BE2C (cell line): ENCODE data around the gene GALNT2.

ENCODE experiments used
- DNase-seq: peaks from one replicate; pipeline ENCODE4 v3.0.0-alpha.2; 2020
- H3K27me3 ChIP-seq: fragments of 250-450 bp; sonication (Bioruptor Pico); 2 replicates; pipeline ENCODE4 v1.5.1; 2020; ENCODE audit warnings: mild to moderate bottlenecking
- H3K36me3 ChIP-seq: fragments of 250-450 bp; sonication (Bioruptor Pico); 2 replicates; pipeline ENCODE4 v1.5.1; 2020; ENCODE audit warnings: mild to moderate bottlenecking
- H3K4me1 ChIP-seq: fragments of 250-450 bp; sonication (Bioruptor Pico); 2 replicates; pipeline ENCODE4 v1.5.1; 2020
- H3K4me3 ChIP-seq: 2 replicates; pipeline ENCODE4 v1.5.1; 2011; ENCODE audit warnings: low read depth, low read length
- H3K9me3 ChIP-seq: fragments of 250-450 bp; sonication (Bioruptor Pico); 2 replicates; pipeline ENCODE4 v1.5.1; 2020
- TF ChIP-seq, protein P1 (sequence below): IDR thresholded peaks from 2 replicates; pipeline ENCODE4 v1.5.1; 2012; ENCODE audit warnings: mild to moderate bottlenecking, low read depth, low read length

The GALNT2 gene

GRCh38 chr1:230148126-230148652 lies 81.2 kb downstream of the GALNT2 start:
- no peaks in the 10 kb centered on the region for H3K27me3 ChIP-seq
- no peaks in the 10 kb centered on the region for H3K36me3 ChIP-seq
- no peak overlapping the region for H3K4me3 ChIP-seq
- H3K9me3 ChIP-seq: no peaks in the 10 kb centered on the region
- peaks cover 29% of the 10 kb centered on the region for H3K4me1 ChIP-seq
- DNase-seq: no peak
- TF ChIP-seq, protein P1, sequence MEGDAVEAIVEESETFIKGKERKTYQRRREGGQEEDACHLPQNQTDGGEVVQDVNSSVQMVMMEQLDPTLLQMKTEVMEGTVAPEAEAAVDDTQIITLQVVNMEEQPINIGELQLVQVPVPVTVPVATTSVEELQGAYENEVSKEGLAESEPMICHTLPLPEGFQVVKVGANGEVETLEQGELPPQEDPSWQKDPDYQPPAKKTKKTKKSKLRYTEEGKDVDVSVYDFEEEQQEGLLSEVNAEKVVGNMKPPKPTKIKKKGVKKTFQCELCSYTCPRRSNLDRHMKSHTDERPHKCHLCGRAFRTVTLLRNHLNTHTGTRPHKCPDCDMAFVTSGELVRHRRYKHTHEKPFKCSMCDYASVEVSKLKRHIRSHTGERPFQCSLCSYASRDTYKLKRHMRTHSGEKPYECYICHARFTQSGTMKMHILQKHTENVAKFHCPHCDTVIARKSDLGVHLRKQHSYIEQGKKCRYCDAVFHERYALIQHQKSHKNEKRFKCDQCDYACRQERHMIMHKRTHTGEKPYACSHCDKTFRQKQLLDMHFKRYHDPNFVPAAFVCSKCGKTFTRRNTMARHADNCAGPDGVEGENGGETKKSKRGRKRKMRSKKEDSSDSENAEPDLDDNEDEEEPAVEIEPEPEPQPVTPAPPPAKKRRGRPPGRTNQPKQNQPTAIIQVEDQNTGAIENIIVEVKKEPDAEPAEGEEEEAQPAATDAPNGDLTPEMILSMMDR: no peak

DNA sequence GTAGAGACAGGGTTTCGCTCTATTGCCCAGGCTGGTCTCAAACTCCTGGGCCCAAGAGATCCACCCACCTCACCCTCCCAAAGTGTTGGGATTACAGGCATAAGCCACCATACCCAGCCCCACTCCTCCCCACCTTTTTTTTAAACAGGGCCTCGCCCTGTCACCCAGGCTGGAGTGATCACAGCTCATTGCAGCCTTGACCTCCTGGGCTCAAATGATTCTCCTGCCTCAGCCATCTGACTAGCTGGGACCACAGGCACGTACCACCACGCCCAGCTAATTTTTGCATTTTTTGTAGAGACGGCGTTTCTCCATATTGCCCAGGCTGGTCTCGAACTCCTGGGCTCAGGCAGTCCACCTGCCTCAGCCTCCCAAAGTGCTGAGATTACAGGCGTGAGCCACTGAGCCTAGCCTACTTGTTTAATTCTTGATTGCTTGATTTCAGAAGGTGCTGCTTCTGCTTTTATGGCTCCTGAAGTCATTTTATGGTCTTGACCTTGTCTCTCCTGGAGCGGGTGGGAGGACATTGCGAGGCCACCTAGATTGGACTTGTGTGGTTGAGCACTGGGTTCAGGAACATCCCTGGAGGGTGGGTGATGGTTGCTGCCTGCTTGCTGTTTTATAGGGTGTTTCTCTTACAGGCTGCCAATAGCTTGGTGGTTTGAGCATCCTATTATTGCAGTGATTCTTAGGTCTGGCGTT lies 81.9 kb downstream of the GALNT2 start:
- no peak for DNase-seq
- no peaks in the 10 kb centered on the region for H3K27me3 ChIP-seq
- no peak overlapping the region for H3K4me3 ChIP-seq
- peaks cover 30% of the 10 kb centered on the region for H3K4me1 ChIP-seq
- TF ChIP-seq, protein P1: no peak
- no peaks in the 10 kb centered on the region for H3K36me3 ChIP-seq
- no peaks in the 10 kb centered on the region for H3K9me3 ChIP-seq

DNA sequence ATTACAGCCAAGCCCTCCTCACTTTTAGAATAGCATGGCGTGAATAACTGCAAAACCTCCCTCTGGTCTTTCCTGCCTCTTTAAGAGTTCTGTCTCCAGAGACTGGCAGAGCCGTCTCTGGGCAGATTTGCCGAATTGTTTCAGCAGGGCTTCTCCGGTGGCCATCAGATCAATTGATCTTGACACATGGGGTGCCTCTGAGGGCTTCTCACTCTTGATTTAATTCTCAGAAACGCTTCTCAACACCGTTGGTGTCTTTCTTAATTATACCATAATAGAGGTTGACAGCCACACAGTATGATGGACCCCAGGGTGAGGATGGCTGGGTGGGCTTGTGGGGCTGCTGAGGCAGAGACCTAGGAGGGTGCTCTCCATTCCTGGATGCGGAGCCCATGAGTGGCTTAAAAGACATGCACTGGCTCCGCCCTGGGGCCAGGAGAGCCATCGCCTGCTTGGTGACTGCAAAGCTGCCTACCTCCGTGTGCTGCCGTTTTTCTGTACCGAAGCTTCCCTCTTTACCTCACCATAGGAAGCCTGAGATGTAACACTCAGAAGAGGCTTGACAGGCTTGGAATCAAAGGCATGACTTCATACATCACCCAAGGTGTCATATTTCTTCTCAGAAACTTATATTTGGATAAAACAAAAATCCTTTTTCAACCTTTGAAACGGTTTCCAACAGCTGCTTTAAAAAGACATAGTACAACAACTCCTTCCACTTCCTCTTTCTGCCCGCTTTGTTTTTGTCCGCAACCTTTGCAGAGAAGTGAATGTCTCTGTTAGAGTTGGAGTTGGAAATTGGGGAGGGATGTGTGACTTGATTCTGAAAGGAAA lies 82.9 kb downstream of the GALNT2 start:
- H3K36me3 ChIP-seq: no peaks in the 10 kb centered on the region
- H3K9me3 ChIP-seq: no peaks in the 10 kb centered on the region
- TF ChIP-seq, protein P1: no peak
- H3K4me1 ChIP-seq: peaks cover 30% of the 10 kb centered on the region
- no peak for DNase-seq
- no peaks in the 10 kb centered on the region for H3K27me3 ChIP-seq
- no peak overlapping the region for H3K4me3 ChIP-seq

- no peak for DNase-seq
- H3K4me1 ChIP-seq: peaks cover 25% of the 10 kb centered on the region
- no peaks in the 10 kb centered on the region for H3K9me3 ChIP-seq
- H3K4me3 ChIP-seq: no peak overlapping the region
- TF ChIP-seq, protein P1: no peak
- no peaks in the 10 kb centered on the region for H3K27me3 ChIP-seq
- no peaks in the 10 kb centered on the region for H3K36me3 ChIP-seq
These were observed 83.6 kb downstream of the GALNT2 start for GRCh38 chr1:230150615-230151014.

- Histone ChIP-seq H3K36me3 (no peaks in the 10 kb centered on the region), H3K9me3 (no peaks in the 10 kb centered on the region), H3K4me3 (no peak overlapping the region), H3K27me3 (no peaks in the 10 kb centered on the region), H3K4me1 (peaks cover 18% of the 10 kb centered on the region)
- TF ChIP-seq, protein P1: no peak
- DNase-seq: no peak
These were observed 85.0 kb downstream of the GALNT2 start for GRCh38 chr1:230151924-230152468.
